Central memory CD8-positive, alpha-beta T cell (primary cell): ENCODE results near the gene EVC.

ENCODE experiments used
- ATAC-seq: fragments of 150-1000 bp; cut with Tn5 transposase; replicated peaks from 2 replicates; pipeline ENCODE4 v1.10.0; 2022; ENCODE audit warnings: mild to moderate bottlenecking, moderate FRiP score, moderate number of reproducible peaks; ENCODE audit not compliant: poor library complexity, severe bottlenecking; ENCODE audit errors: extremely low read depth
- DNase-seq, 2 donors: peaks; one replicate each; pipeline ENCODE4 v3.0.0; 2021; ENCODE audit warnings: low spot score in 2 of 2
- H3K27ac Mint-ChIP-seq: one replicate; pipeline ENCODE4 v1.8.0; 2022; ENCODE audit warnings: low read depth, mild to moderate bottlenecking, moderate library complexity, mixed read lengths
- H3K27me3 Mint-ChIP-seq: one replicate; pipeline ENCODE4 v1.8.0; 2022; ENCODE audit warnings: mixed read lengths
- H3K36me3 Mint-ChIP-seq: one replicate; pipeline ENCODE4 v1.8.0; 2022; ENCODE audit warnings: mild to moderate bottlenecking, moderate library complexity, mixed read lengths; ENCODE audit not compliant: insufficient read depth
- H3K4me1 Mint-ChIP-seq: one replicate; pipeline ENCODE4 v1.8.0; 2022; ENCODE audit warnings: mixed read lengths
- H3K4me3 Mint-ChIP-seq: one replicate; pipeline ENCODE4 v1.8.0; 2022; ENCODE audit warnings: mild to moderate bottlenecking, moderate library complexity, mixed read lengths
- H3K9me3 Mint-ChIP-seq: one replicate; pipeline ENCODE4 v1.8.0; 2022; ENCODE audit warnings: mixed read lengths

The EVC gene

DNA sequence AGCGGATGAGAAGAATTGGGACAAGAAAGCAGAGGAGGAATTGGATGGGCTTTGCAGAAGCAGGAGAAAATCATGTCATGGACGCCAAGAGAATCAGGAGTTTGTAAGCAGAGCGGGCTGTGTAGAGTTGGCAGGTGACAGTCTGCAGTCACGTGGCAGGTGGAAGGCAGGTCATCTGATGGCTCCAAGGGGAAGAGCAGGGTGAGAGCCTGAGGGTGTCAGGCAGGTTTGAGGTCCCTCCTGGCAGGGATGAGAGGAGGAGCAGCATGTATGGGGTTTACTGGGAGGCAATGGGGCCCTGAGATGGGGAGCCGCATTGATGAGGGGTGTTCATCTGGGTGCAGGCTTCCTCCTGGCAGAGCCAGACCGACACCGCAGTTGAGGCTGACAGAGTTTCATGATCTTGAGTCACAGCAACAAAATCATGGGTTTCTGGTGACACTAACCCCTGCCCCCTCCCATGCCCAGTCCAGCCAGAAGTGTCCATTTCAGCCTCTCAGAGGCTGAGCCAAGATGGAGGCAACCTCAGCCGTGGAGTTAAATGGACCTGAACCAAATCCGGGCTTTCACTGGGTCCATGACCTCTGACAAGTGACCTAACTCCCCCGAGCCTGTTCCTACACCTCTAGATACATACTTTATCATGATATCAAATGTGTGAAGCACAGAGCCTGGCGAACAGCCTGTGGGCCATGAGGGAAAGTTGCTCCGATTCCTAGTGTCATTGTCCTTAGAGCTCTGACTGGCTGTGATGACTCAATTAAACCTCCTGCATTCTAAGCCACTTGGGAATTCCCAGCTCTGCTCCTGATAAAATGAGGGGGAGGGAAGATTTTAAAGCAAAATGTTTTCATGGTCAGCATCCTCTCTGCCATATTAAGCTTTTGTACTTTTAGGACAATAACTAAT, 36.1 kb downstream of the EVC start:
- H3K27me3 Mint-ChIP-seq: no peaks in the 10 kb centered on the region
- ATAC-seq: no peak
- no peak for DNase-seq
- no peaks in the 10 kb centered on the region for H3K9me3 Mint-ChIP-seq
- no peak overlapping the region for H3K27ac Mint-ChIP-seq
- no peak overlapping the region for H3K4me3 Mint-ChIP-seq
- H3K36me3 Mint-ChIP-seq: peaks cover 4% of the 10 kb centered on the region
- no peaks in the 10 kb centered on the region for H3K4me1 Mint-ChIP-seq

DNA sequence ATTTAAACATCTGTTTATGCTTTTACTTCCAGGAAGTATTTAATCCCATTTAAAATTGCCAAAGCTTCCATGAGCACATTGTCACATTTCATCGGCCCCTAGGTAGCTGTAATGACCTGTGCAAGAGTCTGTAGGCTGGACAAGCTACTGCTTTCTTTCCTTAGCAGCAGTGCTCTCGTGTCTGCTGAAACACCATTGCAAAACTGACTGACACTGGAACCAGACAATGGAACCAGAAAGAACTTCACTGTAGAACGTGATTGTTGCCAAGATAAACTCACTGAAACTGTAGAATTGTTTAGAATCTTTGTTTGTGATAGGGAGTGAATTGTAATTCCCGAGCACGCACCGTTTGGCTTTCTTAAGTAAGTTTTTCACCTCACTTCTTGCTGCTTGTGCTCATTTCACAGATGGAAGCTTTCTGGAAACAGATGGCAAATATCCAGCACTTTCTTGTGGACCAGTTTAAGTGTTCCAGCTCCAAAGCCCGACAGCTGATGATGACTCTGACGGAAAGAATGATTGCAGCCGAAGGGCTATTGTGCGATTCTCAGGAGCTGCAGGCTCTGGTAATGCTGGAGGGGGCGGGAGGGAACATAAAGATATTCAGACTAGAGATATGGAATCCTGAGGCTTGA, 36.9 kb downstream of the EVC start:
- DNase-seq: no peak
- Mint-ChIP-seq H3K27me3 (no peaks in the 10 kb centered on the region), H3K4me3 (no peak overlapping the region), H3K9me3 (no peaks in the 10 kb centered on the region), H3K4me1 (no peaks in the 10 kb centered on the region), H3K36me3 (peaks cover 4% of the 10 kb centered on the region), H3K27ac (no peak overlapping the region)
- ATAC-seq: no peak

DNA sequence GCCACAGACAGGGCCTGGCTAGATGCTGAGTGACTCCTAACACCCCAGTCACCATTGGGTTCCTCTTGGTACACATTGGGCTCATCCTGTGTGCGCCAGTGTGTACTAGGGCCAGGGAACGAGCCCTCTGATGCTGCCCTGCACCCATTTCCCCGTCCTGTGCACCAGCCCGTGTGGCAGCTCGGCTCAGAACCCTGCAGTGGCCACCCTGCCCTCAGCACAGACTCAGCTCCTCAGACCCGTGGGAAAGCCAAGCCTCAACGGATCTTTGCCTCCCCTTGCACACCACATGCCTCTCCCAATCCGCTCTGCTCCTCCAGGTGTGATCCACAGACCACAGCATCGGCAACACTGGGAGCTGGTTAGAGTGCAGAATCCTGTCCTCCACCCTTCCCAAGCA, 38.6 kb downstream of the EVC start:
- Mint-ChIP-seq H3K4me3 (no peak overlapping the region), H3K4me1 (no peaks in the 10 kb centered on the region)

DNA sequence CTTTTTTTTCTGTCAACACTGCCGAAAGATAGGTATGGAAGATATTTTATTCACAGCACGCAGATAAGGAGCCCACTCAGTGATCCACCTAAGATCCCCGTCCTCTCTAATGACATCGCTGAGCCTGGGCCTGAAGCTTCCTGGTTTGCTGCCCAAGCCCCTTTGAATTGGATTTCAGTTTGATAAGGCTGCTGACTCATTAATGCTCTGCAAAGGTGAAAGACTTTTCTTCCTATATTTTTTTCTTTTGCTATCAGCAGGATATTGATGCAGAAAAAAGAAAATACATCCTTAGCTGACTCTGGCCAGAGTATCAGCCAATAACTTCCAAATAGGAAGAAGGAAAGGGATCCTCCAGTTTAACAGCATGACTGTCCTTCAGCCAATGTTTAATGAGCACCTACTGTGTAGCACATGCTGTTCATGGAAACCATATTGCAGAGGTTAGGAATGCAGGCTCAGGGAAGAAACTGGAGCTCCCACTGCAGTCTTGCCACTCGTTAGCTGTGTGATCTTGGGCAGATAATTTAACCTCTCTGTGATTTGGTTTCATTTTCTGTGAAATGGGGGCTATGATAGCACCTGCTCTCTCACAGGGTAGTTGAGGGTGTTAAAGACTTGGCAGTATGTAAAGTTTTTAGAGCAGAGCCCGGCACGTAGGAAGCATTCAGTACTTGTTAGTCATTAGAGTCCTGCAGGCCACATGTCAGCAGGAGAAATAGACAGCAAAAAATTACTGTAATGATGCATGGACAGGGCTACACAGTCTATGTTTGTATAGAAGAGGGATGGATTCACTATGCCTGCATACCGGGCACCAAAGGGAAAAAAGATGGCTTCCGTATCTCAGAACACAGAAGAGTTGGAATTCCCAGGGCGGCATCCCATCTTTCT, 39.3 kb downstream of the EVC start:
- DNase-seq (no peak), ATAC-seq (no peak)
- Mint-ChIP-seq H3K27ac (no peak overlapping the region), H3K4me1 (no peaks in the 10 kb centered on the region), H3K27me3 (no peaks in the 10 kb centered on the region), H3K4me3 (no peak overlapping the region), H3K9me3 (no peaks in the 10 kb centered on the region), H3K36me3 (peaks cover 4% of the 10 kb centered on the region)

More for the DNA sequence above, 38.6 kb downstream of the EVC start:
- Mint-ChIP-seq H3K27ac (no peak overlapping the region), H3K27me3 (no peaks in the 10 kb centered on the region), H3K9me3 (no peaks in the 10 kb centered on the region), H3K36me3 (peaks cover 4% of the 10 kb centered on the region)
- no peak for DNase-seq
- ATAC-seq: no peak

DNA sequence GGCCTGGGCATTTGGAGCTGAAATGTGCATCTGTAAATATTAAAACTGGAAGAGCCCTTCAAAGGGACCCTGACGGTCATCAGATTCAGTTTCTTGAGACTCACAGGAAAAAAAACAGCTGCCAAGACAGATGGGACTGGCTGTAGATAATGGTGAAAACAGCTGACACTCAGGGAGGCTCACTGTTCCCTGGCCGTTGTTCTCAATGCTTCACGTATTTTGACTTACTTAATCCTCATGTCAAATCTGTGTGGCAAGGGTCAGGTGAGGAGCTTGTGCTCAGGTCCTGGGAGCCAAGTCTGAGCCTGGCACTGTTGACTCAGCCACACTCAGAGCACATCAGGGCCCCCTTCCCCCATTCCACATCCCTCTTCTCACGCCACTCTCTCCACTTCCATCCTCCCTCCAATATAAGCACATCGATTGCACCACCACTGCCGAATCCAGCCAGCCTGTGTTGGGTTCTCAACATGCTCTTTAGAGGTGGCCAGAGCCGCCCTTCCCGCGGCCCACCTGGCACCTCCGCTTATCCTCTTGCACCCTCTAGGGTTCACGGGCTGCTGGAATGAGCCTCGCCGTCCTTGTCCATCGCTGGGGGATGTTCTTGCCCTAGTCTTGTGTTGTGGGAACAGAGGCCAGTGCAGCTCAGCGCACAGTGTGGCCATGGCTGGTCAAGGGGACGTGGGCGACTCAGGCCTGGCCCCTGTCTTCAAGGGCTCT, 40.1 kb downstream of the EVC start:
- no peaks in the 10 kb centered on the region for H3K4me1 Mint-ChIP-seq
- DNase-seq (no peak), ATAC-seq (no peak)
- no peaks in the 10 kb centered on the region for H3K27me3 Mint-ChIP-seq
- peaks cover 4% of the 10 kb centered on the region for H3K36me3 Mint-ChIP-seq
- no peak overlapping the region for H3K27ac Mint-ChIP-seq
- H3K4me3 Mint-ChIP-seq: no peak overlapping the region
- no peaks in the 10 kb centered on the region for H3K9me3 Mint-ChIP-seq

DNA sequence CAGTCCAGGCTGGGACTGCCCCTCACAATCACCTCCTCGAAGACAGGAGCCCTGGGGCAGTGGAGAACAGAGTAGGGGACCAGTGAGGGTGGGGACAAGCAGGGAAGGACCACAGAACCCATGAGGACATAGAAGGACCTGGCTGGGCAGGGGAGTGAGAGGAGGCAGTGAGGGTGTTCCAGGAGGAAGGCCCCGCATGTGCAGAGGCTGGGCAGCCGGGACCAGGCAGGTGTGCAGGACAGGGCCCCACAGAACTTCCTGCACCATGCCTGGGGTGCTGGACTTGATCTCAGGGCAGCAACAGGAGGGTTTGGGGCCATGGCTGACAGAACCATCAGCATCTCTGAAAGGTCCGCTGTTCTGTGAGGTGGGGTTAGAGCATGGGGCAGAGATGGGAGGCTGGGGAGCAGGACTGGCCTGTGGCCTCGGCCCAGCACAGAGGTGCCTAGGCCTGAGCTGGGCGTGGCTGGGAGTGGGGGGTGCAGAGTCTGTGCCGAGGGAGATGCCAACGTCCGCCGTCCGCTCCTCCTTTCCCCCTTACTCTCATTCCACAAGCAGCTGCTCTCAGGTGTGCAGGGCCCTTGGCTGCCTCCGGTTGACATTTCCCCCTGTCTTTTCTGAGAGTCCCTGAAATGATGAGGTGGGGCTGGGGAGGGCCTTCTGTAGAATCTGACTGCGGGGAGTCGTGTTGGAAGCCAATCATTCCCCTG, 40.8 kb downstream of the EVC start:
- Mint-ChIP-seq H3K36me3 (peaks cover 4% of the 10 kb centered on the region), H3K9me3 (no peaks in the 10 kb centered on the region), H3K4me1 (no peaks in the 10 kb centered on the region), H3K4me3 (no peak overlapping the region), H3K27ac (no peak overlapping the region), H3K27me3 (no peaks in the 10 kb centered on the region)
- ATAC-seq (no peak), DNase-seq (no peak)

DNA sequence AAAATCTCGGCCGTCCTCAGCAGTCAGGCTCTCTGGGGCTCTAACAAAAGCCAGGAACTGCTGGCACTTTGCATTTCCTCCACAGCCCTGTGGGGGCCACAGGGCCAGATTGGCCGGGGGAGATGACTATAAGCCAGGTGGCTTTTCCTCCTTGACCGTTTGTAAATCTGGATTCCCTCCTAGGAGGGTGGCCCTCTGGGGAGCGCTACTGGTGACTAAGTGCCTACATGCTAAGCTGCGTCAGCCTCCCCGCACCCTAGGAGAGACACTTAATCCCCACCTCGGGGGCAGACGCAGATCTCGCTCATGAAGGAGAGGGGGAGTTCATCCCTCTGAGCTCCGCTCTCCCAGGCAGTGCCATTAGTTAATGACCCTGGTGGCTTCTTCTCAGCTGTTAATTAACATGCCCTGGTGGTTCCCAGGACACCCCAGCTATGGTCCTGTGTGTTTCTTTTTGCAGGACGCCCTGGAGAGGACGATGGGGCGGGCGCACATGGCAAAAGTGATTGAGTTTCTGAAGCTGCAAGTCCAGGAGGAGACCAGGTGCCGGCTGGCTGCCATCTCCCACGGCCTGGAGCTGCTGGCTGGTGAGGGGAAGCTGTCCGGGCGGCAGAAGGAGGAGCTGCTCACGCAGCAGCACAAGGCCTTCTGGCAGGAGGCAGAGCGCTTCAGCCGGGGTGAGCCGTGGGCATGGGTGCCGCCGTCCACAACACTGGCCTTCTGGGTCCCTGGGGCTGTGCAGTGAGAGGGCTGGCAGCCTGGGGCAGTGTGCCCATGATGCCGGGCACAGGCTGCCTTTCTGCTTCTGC, 41.6 kb downstream of the EVC start:
- H3K36me3 Mint-ChIP-seq: peaks cover 4% of the 10 kb centered on the region
- DNase-seq: no peak
- no peak for ATAC-seq
- no peaks in the 10 kb centered on the region for H3K4me1 Mint-ChIP-seq
- no peaks in the 10 kb centered on the region for H3K27me3 Mint-ChIP-seq
- no peak overlapping the region for H3K27ac Mint-ChIP-seq
- no peak overlapping the region for H3K4me3 Mint-ChIP-seq
- H3K9me3 Mint-ChIP-seq: no peaks in the 10 kb centered on the region

DNA sequence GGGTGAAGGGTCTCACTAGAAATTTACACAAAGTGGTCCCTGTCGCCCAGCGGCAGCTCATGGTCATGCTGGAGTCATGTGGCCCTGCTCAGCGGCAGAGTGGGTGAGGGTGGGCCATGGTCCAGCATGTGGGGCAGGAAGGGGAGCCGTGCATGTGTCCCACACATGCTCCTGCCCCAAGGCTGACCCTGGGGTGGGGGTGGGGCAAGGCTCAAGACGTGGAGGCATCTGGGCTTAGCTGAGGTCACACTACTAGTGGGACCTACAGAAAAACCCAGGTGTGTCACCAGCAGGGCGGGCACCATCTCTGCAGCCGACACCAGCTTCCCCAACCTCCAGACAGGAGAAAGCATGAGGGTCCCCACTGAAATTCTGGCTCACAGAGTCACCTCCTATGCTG, 42.4 kb downstream of the EVC start:
- DNase-seq: no peak
- Mint-ChIP-seq H3K27ac (no peak overlapping the region), H3K27me3 (no peaks in the 10 kb centered on the region), H3K36me3 (peaks cover 4% of the 10 kb centered on the region), H3K4me3 (no peak overlapping the region), H3K4me1 (no peaks in the 10 kb centered on the region), H3K9me3 (no peaks in the 10 kb centered on the region)
- ATAC-seq: no peak

DNA sequence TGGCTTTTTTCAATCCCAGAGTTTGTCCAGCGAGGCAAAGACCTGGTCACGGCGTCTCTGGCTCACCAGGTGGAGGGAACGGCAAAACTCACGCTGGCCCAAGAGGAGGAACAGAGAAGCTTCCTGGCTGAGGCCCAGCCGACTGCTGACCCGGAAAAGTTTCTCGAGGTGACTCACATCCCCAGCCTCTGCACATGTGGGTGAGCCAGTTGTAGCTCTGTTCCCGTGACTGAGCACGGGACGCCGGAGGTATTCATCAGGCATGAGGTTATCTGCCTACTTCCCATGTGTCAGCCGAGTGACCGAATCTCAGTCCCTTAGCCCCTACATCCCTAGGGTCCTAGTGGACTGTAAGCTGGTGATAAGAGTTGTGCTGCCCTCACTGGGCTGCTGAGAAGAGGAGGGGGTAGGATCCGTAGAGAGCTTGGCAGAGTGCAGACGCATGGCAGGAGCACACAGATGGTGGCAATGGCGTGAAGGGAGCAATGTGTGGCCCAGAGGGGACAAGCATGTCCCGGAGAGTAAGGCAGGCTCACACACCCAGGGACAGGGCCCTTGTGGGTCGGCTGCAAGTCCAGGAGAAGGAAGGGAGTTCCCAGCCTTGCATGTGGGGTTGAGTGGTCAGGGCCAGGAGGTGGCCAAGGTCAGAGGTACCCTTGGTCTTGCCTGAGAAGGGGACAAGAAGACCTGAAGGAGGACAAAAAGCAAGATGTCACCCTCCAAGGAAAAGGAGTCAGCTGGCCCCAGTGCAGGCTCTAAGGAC, 42.9 kb downstream of the EVC start:
- no peaks in the 10 kb centered on the region for H3K9me3 Mint-ChIP-seq
- H3K4me3 Mint-ChIP-seq: no peak overlapping the region
- no peak overlapping the region for H3K27ac Mint-ChIP-seq
- peaks cover 4% of the 10 kb centered on the region for H3K36me3 Mint-ChIP-seq
- DNase-seq: no peak
- no peaks in the 10 kb centered on the region for H3K4me1 Mint-ChIP-seq
- ATAC-seq: no peak
- H3K27me3 Mint-ChIP-seq: no peaks in the 10 kb centered on the region

DNA sequence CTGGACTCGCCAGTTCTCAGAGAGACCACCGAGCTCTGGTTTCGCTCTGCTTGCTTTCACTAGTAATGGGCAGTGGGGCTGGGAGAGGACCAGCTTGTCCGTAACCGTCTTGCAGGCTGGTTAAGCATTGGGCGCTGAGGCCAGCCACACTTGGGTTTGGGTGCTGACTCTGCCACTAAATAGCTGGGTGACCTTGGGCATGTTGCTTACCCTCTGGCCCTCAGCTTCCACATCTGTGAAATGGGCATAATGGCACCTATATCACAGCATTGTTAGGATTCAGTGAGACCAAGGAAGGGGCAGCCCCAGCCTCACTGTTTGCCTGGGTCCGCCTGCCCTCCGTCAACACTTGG, 43.5 kb downstream of the EVC start:
- no peaks in the 10 kb centered on the region for H3K9me3 Mint-ChIP-seq
- no peak overlapping the region for H3K4me3 Mint-ChIP-seq
- ATAC-seq: no peak
- no peaks in the 10 kb centered on the region for H3K27me3 Mint-ChIP-seq
- H3K27ac Mint-ChIP-seq: no peak overlapping the region
- no peaks in the 10 kb centered on the region for H3K4me1 Mint-ChIP-seq
- no peak for DNase-seq
- H3K36me3 Mint-ChIP-seq: peaks cover 2% of the 10 kb centered on the region

DNA sequence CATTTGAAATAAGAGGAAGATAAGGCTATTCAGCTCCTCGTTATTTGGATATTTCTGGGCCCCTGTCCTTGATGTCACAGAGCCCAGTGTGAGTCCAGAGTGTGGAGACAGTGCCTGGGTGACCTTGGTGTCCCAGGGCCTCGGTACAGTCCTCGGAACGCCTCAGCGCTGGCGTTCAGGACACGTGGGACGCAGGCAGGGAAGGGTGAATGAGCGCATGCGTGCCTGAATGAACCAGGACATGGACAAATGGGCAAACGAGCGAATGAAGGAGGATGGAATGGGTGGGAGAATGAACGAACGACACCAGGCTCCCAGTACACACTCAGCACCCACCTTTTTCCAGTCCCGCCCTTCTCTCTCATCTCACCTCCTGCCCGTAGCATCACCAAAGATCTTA, 44.2 kb downstream of the EVC start:
- no peaks in the 10 kb centered on the region for H3K27me3 Mint-ChIP-seq
- ATAC-seq (no peak), DNase-seq (no peak)
- no peaks in the 10 kb centered on the region for H3K4me1 Mint-ChIP-seq
- H3K36me3 Mint-ChIP-seq: peaks cover under 1% of the 10 kb centered on the region
- no peak overlapping the region for H3K4me3 Mint-ChIP-seq
- peak overlapping the region; percentile 55 for H3K27ac Mint-ChIP-seq
- H3K9me3 Mint-ChIP-seq: no peaks in the 10 kb centered on the region
